Liver (tissue), 9 donors: ENCODE results near the gene NAT9. TPM values are rescaled to one million over a fixed set of nuclear protein-coding genes. Genes with fewer than 3 reads are reported as not detected.

Source experiments
- DNase-seq: peaks from one replicate; pipeline ENCODE4 v3.0.0-alpha.2; 2017; ENCODE audit warnings: low spot score
- H3K27ac ChIP-seq, 2 donors: one replicate each; pipeline ENCODE4 v1.7.0; 2013; ENCODE audit warnings: inconsistent platforms in 2 of 2, low read length in 2 of 2, control low read depth in 1 of 2, low read depth in 1 of 2, mild to moderate bottlenecking in 1 of 2
- H3K27me3 ChIP-seq, 4 donors: one replicate each; pipeline versions ENCODE4 v1.6.1 to v1.7.0; 2013; ENCODE audit warnings: low read length in 3 of 4, inconsistent platforms in 1 of 4, mild to moderate bottlenecking in 1 of 4, moderate library complexity in 1 of 4; ENCODE audit not compliant: control insufficient read depth in 4 of 4, insufficient read depth in 4 of 4
- H3K36me3 ChIP-seq, 4 donors: one replicate each; pipeline versions ENCODE4 v1.6.1 to v1.7.0; 2013; ENCODE audit warnings: low read length in 3 of 4, mild to moderate bottlenecking in 3 of 4, low read depth in 1 of 4, moderate library complexity in 1 of 4; ENCODE audit not compliant: control insufficient read depth in 4 of 4, insufficient read depth in 3 of 4
- H3K4me1 ChIP-seq, 4 donors: one replicate each; pipeline versions ENCODE4 v1.6.1 to v1.7.0; 2013; ENCODE audit warnings: low read length in 3 of 4, mild to moderate bottlenecking in 3 of 4, moderate library complexity in 1 of 4; ENCODE audit not compliant: control insufficient read depth in 4 of 4, insufficient read depth in 4 of 4
- H3K4me3 ChIP-seq, 3 donors: one replicate each; pipeline versions ENCODE4 v1.6.1 to v1.7.0; 2013; ENCODE audit warnings: low read length in 3 of 3, control low read depth in 1 of 3, low read depth in 1 of 3, mild to moderate bottlenecking in 1 of 3
- H3K9ac ChIP-seq, 2 donors: one replicate each; pipeline ENCODE4 v1.7.0; 2013; ENCODE audit warnings: low read length in 2 of 2, mild to moderate bottlenecking in 2 of 2, moderate library complexity in 2 of 2, control low read depth in 1 of 2, low read depth in 1 of 2
- H3K9me3 ChIP-seq, 4 donors: one replicate each; pipeline versions ENCODE4 v1.6.1 to v1.7.0; 2013; ENCODE audit warnings: low read length in 3 of 4; ENCODE audit not compliant: control insufficient read depth in 4 of 4
- FOXA1 ChIP-seq: IDR thresholded peaks from 2 replicates; pipeline ENCODE4 v1.6.1; 2016; ENCODE audit warnings: antibody characterized with exemption
- FOXA2 ChIP-seq: IDR thresholded peaks from 2 replicates; pipeline ENCODE4 v1.6.1; 2016; ENCODE audit warnings: antibody characterized with exemption
- GABPA ChIP-seq, 2 donors: IDR thresholded peaks in 1 of 2; conservative IDR thresholded peaks in 1 of 2; 2 replicates each; pipeline ENCODE4 v1.6.1; 2016; ENCODE audit warnings: antibody characterized with exemption in 2 of 2, mild to moderate bottlenecking in 1 of 2, moderate library complexity in 1 of 2
- HNF4A ChIP-seq, 2 donors: conservative IDR thresholded peaks; 2 replicates each; pipeline ENCODE4 v1.6.1; 2016; ENCODE audit warnings: antibody characterized with exemption in 2 of 2, mild to moderate bottlenecking in 2 of 2
- HNF4G ChIP-seq: IDR thresholded peaks from 2 replicates; pipeline ENCODE4 v1.6.1; 2016; ENCODE audit warnings: antibody characterized with exemption
- JUND ChIP-seq, 2 donors: IDR thresholded peaks; 2 replicates each; pipeline ENCODE4 v1.6.1; 2016; ENCODE audit warnings: antibody characterized with exemption in 2 of 2
- NR2F2 ChIP-seq: IDR thresholded peaks from 2 replicates; pipeline ENCODE4 v1.6.1; 2016; ENCODE audit warnings: antibody characterized with exemption
- RAD21 ChIP-seq, 2 donors: IDR thresholded peaks; 2 replicates each; pipeline ENCODE4 v1.6.1; 2016; ENCODE audit warnings: antibody characterized with exemption in 2 of 2, mild to moderate bottlenecking in 2 of 2
- RXRA ChIP-seq, 2 donors: IDR thresholded peaks; 2 replicates each; pipeline ENCODE4 v1.6.1; 2017 to 2018; ENCODE audit warnings: antibody characterized with exemption in 2 of 2, mild to moderate bottlenecking in 1 of 2
- SP1 ChIP-seq: IDR thresholded peaks from 2 replicates; pipeline ENCODE4 v1.6.1; 2018; ENCODE audit warnings: antibody characterized with exemption, mild to moderate bottlenecking
- TAF1 ChIP-seq: conservative IDR thresholded peaks from 2 replicates; pipeline ENCODE4 v1.6.1; 2016; ENCODE audit warnings: antibody characterized with exemption, mild to moderate bottlenecking
- WGBS: extraction: QIAGEN DNeasy Blood & Tissue Kit; methylation state at CpG from one replicate; pipeline ENCODE4 v1.1.7; 2013; 5-methylcytosine and 5-hydroxymethylcytosine counted together
- polyA plus RNA-seq, 2 donors: library from polyadenylated mRNA; stranded (reverse) in 1 of 2; unstranded in 1 of 2; fragments of 200-250 nt in 1 of 2; fragments of >200 nt in 1 of 2; fragmentation: Nextera tagmentation in 1 of 2; extraction: Ambion mirVana in 1 of 2; gene quantifications; one replicate each; pipeline versions ENCODE4 v1.2.1 to v1.2.3, GENCODE V29; 2013 to 2015
- total RNA-seq, 2 donors: library from RNA; depleted of rRNA; stranded (reverse); fragments of >200 nt; gene quantifications; one replicate each; pipeline ENCODE4 v1.2.3, GENCODE V29; 2014
- TF ChIP-seq, protein P1 (sequence below): fragments of 150-350 bp; IDR thresholded peaks from 2 replicates; pipeline ENCODE4 v1.5.1; 2017; ENCODE audit warnings: improper control_type of control experiment, low read depth, low read length; ENCODE audit not compliant: missing input control
- TF ChIP-seq, protein P2 (sequence below): IDR thresholded peaks from 2 replicates; pipeline ENCODE4 v1.6.1; 2016; ENCODE audit warnings: antibody characterized with exemption
- TF ChIP-seq, protein P3 (sequence below): IDR thresholded peaks from 2 replicates; pipeline ENCODE4 v1.6.1; 2016; ENCODE audit warnings: antibody characterized with exemption
- TF ChIP-seq, protein P4 (sequence below): IDR thresholded peaks from 2 replicates; pipeline ENCODE4 v1.6.1; 2016; ENCODE audit warnings: antibody characterized with exemption, mild to moderate bottlenecking
- TF ChIP-seq, protein P5 (sequence below): IDR thresholded peaks from 2 replicates; pipeline ENCODE4 v1.6.1; 2016; ENCODE audit warnings: antibody characterized with exemption
- donor health status: healthy.
- donor health status: healthy.
- donor health status: healthy.
- donor health status: healthy.
- donor health status: healthy.

The NAT9 gene
- total and polyA plus RNA-seq, 4 donors = 8.1 to 25.5 (median 17.1) TPM

DNA sequence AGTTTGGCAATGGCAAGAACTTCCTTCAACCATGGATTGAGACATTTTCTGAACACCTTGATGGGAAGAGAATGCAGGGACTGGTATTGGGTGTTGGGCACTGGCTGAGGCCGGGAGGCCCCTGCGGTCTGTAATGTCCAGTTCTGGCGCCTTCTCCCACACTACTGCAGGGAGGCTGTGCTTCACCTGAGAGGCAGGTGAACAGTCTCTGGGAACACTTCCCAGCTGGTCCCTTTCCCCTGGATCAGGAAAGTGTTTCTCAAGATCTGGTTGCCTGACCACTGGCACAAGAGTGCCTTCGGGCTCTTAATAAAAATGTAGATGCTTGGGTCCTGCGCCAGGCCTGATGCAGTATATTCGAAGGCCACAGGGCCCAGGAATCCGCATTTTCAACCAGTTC lies 28.5 kb upstream of the NAT9 start:
- no peaks in the 10 kb centered on the region for H3K27me3 ChIP-seq
- TF ChIP-seq, protein P1, sequence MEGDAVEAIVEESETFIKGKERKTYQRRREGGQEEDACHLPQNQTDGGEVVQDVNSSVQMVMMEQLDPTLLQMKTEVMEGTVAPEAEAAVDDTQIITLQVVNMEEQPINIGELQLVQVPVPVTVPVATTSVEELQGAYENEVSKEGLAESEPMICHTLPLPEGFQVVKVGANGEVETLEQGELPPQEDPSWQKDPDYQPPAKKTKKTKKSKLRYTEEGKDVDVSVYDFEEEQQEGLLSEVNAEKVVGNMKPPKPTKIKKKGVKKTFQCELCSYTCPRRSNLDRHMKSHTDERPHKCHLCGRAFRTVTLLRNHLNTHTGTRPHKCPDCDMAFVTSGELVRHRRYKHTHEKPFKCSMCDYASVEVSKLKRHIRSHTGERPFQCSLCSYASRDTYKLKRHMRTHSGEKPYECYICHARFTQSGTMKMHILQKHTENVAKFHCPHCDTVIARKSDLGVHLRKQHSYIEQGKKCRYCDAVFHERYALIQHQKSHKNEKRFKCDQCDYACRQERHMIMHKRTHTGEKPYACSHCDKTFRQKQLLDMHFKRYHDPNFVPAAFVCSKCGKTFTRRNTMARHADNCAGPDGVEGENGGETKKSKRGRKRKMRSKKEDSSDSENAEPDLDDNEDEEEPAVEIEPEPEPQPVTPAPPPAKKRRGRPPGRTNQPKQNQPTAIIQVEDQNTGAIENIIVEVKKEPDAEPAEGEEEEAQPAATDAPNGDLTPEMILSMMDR = no peak
- TF ChIP-seq SP1 (no peak), FOXA1 (no peak), RAD21 (IDR thresholded peaks at IDR 0.05) (no peak), NR2F2 (no peak), GABPA (IDR thresholded peaks at IDR 0.05 in 1 of 2, conservative IDR thresholded peaks at IDR 0.05 in 1 of 2) (no peak), RXRA (IDR thresholded peaks at IDR 0.05) (no peak), FOXA2 (no peak), JUND (IDR thresholded peaks at IDR 0.05) (no peak), HNF4A (conservative IDR thresholded peaks at IDR 0.05) (no peak), HNF4G (no peak)
- TF ChIP-seq, protein P2, sequence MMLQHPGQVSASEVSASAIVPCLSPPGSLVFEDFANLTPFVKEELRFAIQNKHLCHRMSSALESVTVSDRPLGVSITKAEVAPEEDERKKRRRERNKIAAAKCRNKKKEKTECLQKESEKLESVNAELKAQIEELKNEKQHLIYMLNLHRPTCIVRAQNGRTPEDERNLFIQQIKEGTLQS = no peak
- TF ChIP-seq, protein P3, sequence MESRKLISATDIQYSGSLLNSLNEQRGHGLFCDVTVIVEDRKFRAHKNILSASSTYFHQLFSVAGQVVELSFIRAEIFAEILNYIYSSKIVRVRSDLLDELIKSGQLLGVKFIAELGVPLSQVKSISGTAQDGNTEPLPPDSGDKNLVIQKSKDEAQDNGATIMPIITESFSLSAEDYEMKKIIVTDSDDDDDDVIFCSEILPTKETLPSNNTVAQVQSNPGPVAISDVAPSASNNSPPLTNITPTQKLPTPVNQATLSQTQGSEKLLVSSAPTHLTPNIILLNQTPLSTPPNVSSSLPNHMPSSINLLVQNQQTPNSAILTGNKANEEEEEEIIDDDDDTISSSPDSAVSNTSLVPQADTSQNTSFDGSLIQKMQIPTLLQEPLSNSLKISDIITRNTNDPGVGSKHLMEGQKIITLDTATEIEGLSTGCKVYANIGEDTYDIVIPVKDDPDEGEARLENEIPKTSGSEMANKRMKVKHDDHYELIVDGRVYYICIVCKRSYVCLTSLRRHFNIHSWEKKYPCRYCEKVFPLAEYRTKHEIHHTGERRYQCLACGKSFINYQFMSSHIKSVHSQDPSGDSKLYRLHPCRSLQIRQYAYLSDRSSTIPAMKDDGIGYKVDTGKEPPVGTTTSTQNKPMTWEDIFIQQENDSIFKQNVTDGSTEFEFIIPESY = no peak
- TF ChIP-seq, protein P4, sequence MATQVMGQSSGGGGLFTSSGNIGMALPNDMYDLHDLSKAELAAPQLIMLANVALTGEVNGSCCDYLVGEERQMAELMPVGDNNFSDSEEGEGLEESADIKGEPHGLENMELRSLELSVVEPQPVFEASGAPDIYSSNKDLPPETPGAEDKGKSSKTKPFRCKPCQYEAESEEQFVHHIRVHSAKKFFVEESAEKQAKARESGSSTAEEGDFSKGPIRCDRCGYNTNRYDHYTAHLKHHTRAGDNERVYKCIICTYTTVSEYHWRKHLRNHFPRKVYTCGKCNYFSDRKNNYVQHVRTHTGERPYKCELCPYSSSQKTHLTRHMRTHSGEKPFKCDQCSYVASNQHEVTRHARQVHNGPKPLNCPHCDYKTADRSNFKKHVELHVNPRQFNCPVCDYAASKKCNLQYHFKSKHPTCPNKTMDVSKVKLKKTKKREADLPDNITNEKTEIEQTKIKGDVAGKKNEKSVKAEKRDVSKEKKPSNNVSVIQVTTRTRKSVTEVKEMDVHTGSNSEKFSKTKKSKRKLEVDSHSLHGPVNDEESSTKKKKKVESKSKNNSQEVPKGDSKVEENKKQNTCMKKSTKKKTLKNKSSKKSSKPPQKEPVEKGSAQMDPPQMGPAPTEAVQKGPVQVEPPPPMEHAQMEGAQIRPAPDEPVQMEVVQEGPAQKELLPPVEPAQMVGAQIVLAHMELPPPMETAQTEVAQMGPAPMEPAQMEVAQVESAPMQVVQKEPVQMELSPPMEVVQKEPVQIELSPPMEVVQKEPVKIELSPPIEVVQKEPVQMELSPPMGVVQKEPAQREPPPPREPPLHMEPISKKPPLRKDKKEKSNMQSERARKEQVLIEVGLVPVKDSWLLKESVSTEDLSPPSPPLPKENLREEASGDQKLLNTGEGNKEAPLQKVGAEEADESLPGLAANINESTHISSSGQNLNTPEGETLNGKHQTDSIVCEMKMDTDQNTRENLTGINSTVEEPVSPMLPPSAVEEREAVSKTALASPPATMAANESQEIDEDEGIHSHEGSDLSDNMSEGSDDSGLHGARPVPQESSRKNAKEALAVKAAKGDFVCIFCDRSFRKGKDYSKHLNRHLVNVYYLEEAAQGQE = no peak
- TF ChIP-seq, protein P5, sequence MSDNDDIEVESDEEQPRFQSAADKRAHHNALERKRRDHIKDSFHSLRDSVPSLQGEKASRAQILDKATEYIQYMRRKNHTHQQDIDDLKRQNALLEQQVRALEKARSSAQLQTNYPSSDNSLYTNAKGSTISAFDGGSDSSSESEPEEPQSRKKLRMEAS = no peak
- H3K36me3 ChIP-seq = peaks cover 0 to 30% (median 2%) of the 10 kb centered on the region in 4 donors
- WGBS = 97% methylated on average over 7 of the region's 7 CpGs
- H3K4me3 ChIP-seq = no peak overlapping the region
- no peak overlapping the region for H3K27ac ChIP-seq
- DNase-seq = no peak
- no peak overlapping the region for H3K9ac ChIP-seq
- no peaks in the 10 kb centered on the region for H3K9me3 ChIP-seq
- H3K4me1 ChIP-seq = no peaks in the 10 kb centered on the region

DNA sequence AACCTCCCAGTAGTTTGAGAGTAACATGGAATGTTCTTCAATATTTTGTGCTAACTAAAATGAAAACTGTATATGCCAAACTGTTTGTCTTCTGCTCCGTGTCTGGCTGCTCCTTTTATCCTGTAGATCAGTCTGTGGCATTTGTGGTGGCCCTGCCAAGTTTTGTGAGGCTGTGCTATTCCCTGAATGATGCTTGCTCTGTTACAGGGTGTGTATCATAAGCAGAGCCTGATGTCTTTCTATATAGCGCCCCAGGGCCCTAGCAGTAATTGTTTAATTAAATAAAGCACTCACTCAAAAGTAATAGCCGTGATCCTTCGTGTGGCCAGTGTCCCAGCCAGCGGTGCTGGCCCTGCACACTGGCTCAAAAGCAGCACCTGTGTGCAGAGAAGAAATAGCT lies 27.8 kb upstream of the NAT9 start:
- H3K27ac ChIP-seq = no peak overlapping the region
- no peaks in the 10 kb centered on the region for H3K27me3 ChIP-seq
- 94% methylated on average over 5 of the region's 5 CpGs for WGBS
- DNase-seq = no peak
- no peak overlapping the region for H3K9ac ChIP-seq
- no peaks in the 10 kb centered on the region for H3K9me3 ChIP-seq
- no peak overlapping the region for H3K4me3 ChIP-seq
- TF ChIP-seq NR2F2 (no peak), TAF1 (no peak), RXRA (IDR thresholded peaks at IDR 0.05) (no peak), RAD21 (IDR thresholded peaks at IDR 0.05) (no peak)
- TF ChIP-seq, protein P5 = no peak
- TF ChIP-seq, protein P2 = no peak
- H3K36me3 ChIP-seq = peaks cover 0 to 37% (median 2%) of the 10 kb centered on the region in 4 donors
- H3K4me1 ChIP-seq = no peaks in the 10 kb centered on the region
